Liver (tissue), 9 donors: ENCODE results near the gene PDCD2L. TPM values are rescaled to one million over a fixed set of nuclear protein-coding genes. Genes with fewer than 3 reads are reported as not detected.

Source experiments
- DNase-seq: peaks from one replicate; pipeline ENCODE4 v3.0.0-alpha.2; 2017; ENCODE audit warnings: low spot score
- H3K27ac ChIP-seq, 2 donors: one replicate each; pipeline ENCODE4 v1.7.0; 2013; ENCODE audit warnings: inconsistent platforms in 2 of 2, low read length in 2 of 2, control low read depth in 1 of 2, low read depth in 1 of 2, mild to moderate bottlenecking in 1 of 2
- H3K27me3 ChIP-seq, 4 donors: one replicate each; pipeline versions ENCODE4 v1.6.1 to v1.7.0; 2013; ENCODE audit warnings: low read length in 3 of 4, inconsistent platforms in 1 of 4, mild to moderate bottlenecking in 1 of 4, moderate library complexity in 1 of 4; ENCODE audit not compliant: control insufficient read depth in 4 of 4, insufficient read depth in 4 of 4
- H3K36me3 ChIP-seq, 4 donors: one replicate each; pipeline versions ENCODE4 v1.6.1 to v1.7.0; 2013; ENCODE audit warnings: low read length in 3 of 4, mild to moderate bottlenecking in 3 of 4, low read depth in 1 of 4, moderate library complexity in 1 of 4; ENCODE audit not compliant: control insufficient read depth in 4 of 4, insufficient read depth in 3 of 4
- H3K4me1 ChIP-seq, 4 donors: one replicate each; pipeline versions ENCODE4 v1.6.1 to v1.7.0; 2013; ENCODE audit warnings: low read length in 3 of 4, mild to moderate bottlenecking in 3 of 4, moderate library complexity in 1 of 4; ENCODE audit not compliant: control insufficient read depth in 4 of 4, insufficient read depth in 4 of 4
- H3K4me3 ChIP-seq, 3 donors: one replicate each; pipeline versions ENCODE4 v1.6.1 to v1.7.0; 2013; ENCODE audit warnings: low read length in 3 of 3, control low read depth in 1 of 3, low read depth in 1 of 3, mild to moderate bottlenecking in 1 of 3
- H3K9ac ChIP-seq, 2 donors: one replicate each; pipeline ENCODE4 v1.7.0; 2013; ENCODE audit warnings: low read length in 2 of 2, mild to moderate bottlenecking in 2 of 2, moderate library complexity in 2 of 2, control low read depth in 1 of 2, low read depth in 1 of 2
- H3K9me3 ChIP-seq, 4 donors: one replicate each; pipeline versions ENCODE4 v1.6.1 to v1.7.0; 2013; ENCODE audit warnings: low read length in 3 of 4; ENCODE audit not compliant: control insufficient read depth in 4 of 4
- EGR1 ChIP-seq, 2 donors: IDR thresholded peaks; 2 replicates each; pipeline ENCODE4 v1.6.1; 2016 to 2018; ENCODE audit warnings: antibody characterized with exemption in 2 of 2, low read depth in 2 of 2
- FOXA1 ChIP-seq: IDR thresholded peaks from 2 replicates; pipeline ENCODE4 v1.6.1; 2016; ENCODE audit warnings: antibody characterized with exemption
- GABPA ChIP-seq, 2 donors: IDR thresholded peaks in 1 of 2; conservative IDR thresholded peaks in 1 of 2; 2 replicates each; pipeline ENCODE4 v1.6.1; 2016; ENCODE audit warnings: antibody characterized with exemption in 2 of 2, mild to moderate bottlenecking in 1 of 2, moderate library complexity in 1 of 2
- HNF4A ChIP-seq, 2 donors: conservative IDR thresholded peaks; 2 replicates each; pipeline ENCODE4 v1.6.1; 2016; ENCODE audit warnings: antibody characterized with exemption in 2 of 2, mild to moderate bottlenecking in 2 of 2
- HNF4G ChIP-seq: IDR thresholded peaks from 2 replicates; pipeline ENCODE4 v1.6.1; 2016; ENCODE audit warnings: antibody characterized with exemption
- RAD21 ChIP-seq, 2 donors: IDR thresholded peaks; 2 replicates each; pipeline ENCODE4 v1.6.1; 2016; ENCODE audit warnings: antibody characterized with exemption in 2 of 2, mild to moderate bottlenecking in 2 of 2
- RXRA ChIP-seq, 2 donors: IDR thresholded peaks; 2 replicates each; pipeline ENCODE4 v1.6.1; 2017 to 2018; ENCODE audit warnings: antibody characterized with exemption in 2 of 2, mild to moderate bottlenecking in 1 of 2
- SP1 ChIP-seq: IDR thresholded peaks from 2 replicates; pipeline ENCODE4 v1.6.1; 2018; ENCODE audit warnings: antibody characterized with exemption, mild to moderate bottlenecking
- YY1 ChIP-seq: IDR thresholded peaks from 2 replicates; pipeline ENCODE4 v1.6.1; 2016; ENCODE audit warnings: antibody characterized with exemption, mild to moderate bottlenecking
- WGBS: extraction: QIAGEN DNeasy Blood & Tissue Kit; methylation state at CpG from one replicate; pipeline ENCODE4 v1.1.7; 2013; 5-methylcytosine and 5-hydroxymethylcytosine counted together
- polyA plus RNA-seq, 2 donors: library from polyadenylated mRNA; stranded (reverse) in 1 of 2; unstranded in 1 of 2; fragments of 200-250 nt in 1 of 2; fragments of >200 nt in 1 of 2; fragmentation: Nextera tagmentation in 1 of 2; extraction: Ambion mirVana in 1 of 2; gene quantifications; one replicate each; pipeline versions ENCODE4 v1.2.1 to v1.2.3, GENCODE V29; 2013 to 2015
- total RNA-seq, 2 donors: library from RNA; depleted of rRNA; stranded (reverse); fragments of >200 nt; gene quantifications; one replicate each; pipeline ENCODE4 v1.2.3, GENCODE V29; 2014
- TF ChIP-seq, protein P1 (sequence below): IDR thresholded peaks from 2 replicates; pipeline ENCODE4 v1.6.1; 2016; ENCODE audit warnings: antibody characterized with exemption, mild to moderate bottlenecking
- TF ChIP-seq, protein P2 (sequence below): IDR thresholded peaks from 2 replicates; pipeline ENCODE4 v1.6.1; 2016; ENCODE audit warnings: antibody characterized with exemption
- TF ChIP-seq, protein P3 (sequence below): IDR thresholded peaks from 2 replicates; pipeline ENCODE4 v1.6.1; 2016; ENCODE audit warnings: antibody characterized with exemption
- donor health status: healthy.
- donor health status: healthy.
- donor health status: healthy.
- donor health status: healthy.
- donor health status: healthy.

PDCD2L gene
- total and polyA plus RNA-seq, 4 donors, result 3.8 to 7.6 (median 5.1) TPM

DNA sequence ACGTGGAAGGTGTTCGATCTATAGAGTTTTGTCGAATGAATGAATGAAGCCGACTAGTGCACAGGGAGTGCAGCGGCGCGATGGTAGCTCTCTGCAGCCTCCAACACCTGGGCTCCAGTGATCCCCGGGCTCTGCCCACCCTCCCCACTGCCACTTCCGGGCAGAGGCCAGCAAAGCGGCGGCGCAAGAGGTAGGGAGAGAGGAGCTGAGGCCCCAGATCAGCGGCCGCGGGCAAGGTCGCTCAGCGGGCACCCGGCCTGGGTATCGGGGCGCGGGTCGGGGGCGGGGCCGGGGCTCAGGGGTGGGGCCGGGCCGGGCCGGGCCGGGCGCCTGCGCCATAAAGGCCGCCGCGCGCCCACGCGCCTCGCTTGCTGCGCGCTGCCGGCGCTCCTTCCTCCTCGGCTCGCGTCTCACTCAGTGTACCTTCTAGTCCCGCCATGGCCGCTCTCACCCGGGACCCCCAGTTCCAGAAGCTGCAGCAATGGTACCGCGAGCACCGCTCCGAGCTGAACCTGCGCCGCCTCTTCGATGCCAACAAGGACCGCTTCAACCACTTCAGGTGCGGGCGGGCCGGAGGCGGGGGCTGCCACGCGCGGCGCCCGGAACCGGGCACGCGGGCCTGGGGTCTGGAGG is 39.3 kb upstream of the PDCD2L start, which contains the start of gene GPI:
GPI (plus strand) TSS at position 367 of the 633 bp plus-strand sequence; CDS start at position 438, 71 bp downstream.
- Histone ChIP-seq H3K9me3 (no peaks in the 10 kb centered on the region), H3K27ac (peak within 1 kb of the TSS; percentile 73 to 81), H3K9ac (peak within 1 kb of the TSS; percentile 46 to 95), H3K36me3 (peaks cover 2 to 13% (median 9%) of the 10 kb centered on the region in 4 donors), H3K4me1 (peaks cover 11 to 42% (median 23%) of the 10 kb centered on the region in 4 donors), H3K27me3 (no peaks in the 10 kb centered on the region), H3K4me3 (peak within 1 kb of the TSS; percentile 75 to 90 (median 85))
- DNase-seq, result peak; percentile 48
- TF ChIP-seq SP1, result no peak
- no peak for TF ChIP-seq RAD21 (IDR thresholded peaks at IDR 0.05)
- under 1% methylated on average over 67 of the region's 67 CpGs for WGBS

DNA sequence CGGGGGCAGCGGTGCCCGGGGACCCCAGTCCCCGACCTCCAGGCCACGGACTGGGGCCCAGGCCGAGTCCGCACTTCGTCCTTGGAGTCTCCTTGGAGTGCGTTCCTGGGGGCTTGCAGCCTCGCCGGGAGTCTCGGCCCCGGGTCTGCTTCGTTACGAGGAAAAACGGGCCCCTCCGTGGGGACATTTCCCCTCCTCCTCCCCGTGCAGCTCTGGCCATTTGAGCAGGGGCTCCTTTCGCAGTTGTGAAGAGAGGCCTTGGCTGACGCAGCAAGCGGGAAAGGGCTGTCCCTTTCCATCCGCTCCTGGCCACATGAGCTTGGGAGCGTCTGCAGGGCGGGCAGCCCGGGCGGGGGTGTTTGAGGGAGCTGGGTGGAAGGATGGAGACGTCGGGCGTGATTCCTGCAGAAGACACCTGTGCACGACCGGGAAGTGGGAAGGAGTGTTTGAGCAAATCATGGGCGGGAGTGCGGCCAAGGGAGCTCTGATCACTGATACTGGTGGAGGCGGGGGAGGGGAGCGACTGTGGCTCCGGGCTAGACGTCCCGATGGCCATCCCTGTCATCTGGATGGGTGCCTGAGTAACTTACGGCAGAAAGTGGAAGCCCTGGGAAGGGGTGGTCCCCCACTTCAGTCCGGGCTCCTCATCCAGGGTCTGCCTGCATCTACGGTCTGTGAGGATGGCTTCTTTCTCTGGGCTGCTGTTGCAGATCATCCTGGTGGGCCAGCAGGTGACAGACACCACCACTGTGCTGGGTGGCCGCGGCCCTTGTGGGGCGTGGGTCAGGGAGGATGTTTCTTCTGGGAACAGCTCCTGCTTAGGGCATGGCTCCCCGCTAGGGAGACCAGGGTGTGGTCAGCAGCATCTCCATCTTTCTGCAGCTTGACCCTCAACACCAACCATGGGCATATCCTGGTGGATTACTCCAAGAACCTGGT is 38.5 kb upstream of the PDCD2L start:
- Histone ChIP-seq H3K27ac (peak overlapping the region; percentile 73 to 81), H3K4me1 (peaks cover 11 to 44% (median 24%) of the 10 kb centered on the region in 4 donors), H3K36me3 (peaks cover 2 to 13% (median 9%) of the 10 kb centered on the region in 4 donors), H3K9ac (peak overlapping the region; percentile 46 to 95), H3K4me3 (peak overlapping the region; percentile 75 to 90 (median 85)), H3K27me3 (no peaks in the 10 kb centered on the region), H3K9me3 (no peaks in the 10 kb centered on the region)
- 9% methylated on average over 45 of the region's 45 CpGs for WGBS
- no peak for DNase-seq
- TF ChIP-seq, protein P1, sequence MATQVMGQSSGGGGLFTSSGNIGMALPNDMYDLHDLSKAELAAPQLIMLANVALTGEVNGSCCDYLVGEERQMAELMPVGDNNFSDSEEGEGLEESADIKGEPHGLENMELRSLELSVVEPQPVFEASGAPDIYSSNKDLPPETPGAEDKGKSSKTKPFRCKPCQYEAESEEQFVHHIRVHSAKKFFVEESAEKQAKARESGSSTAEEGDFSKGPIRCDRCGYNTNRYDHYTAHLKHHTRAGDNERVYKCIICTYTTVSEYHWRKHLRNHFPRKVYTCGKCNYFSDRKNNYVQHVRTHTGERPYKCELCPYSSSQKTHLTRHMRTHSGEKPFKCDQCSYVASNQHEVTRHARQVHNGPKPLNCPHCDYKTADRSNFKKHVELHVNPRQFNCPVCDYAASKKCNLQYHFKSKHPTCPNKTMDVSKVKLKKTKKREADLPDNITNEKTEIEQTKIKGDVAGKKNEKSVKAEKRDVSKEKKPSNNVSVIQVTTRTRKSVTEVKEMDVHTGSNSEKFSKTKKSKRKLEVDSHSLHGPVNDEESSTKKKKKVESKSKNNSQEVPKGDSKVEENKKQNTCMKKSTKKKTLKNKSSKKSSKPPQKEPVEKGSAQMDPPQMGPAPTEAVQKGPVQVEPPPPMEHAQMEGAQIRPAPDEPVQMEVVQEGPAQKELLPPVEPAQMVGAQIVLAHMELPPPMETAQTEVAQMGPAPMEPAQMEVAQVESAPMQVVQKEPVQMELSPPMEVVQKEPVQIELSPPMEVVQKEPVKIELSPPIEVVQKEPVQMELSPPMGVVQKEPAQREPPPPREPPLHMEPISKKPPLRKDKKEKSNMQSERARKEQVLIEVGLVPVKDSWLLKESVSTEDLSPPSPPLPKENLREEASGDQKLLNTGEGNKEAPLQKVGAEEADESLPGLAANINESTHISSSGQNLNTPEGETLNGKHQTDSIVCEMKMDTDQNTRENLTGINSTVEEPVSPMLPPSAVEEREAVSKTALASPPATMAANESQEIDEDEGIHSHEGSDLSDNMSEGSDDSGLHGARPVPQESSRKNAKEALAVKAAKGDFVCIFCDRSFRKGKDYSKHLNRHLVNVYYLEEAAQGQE, result peak; percentile 41
- TF ChIP-seq HNF4A (conservative IDR thresholded peaks at IDR 0.05), result no peak
- TF ChIP-seq HNF4G, result no peak

DNA sequence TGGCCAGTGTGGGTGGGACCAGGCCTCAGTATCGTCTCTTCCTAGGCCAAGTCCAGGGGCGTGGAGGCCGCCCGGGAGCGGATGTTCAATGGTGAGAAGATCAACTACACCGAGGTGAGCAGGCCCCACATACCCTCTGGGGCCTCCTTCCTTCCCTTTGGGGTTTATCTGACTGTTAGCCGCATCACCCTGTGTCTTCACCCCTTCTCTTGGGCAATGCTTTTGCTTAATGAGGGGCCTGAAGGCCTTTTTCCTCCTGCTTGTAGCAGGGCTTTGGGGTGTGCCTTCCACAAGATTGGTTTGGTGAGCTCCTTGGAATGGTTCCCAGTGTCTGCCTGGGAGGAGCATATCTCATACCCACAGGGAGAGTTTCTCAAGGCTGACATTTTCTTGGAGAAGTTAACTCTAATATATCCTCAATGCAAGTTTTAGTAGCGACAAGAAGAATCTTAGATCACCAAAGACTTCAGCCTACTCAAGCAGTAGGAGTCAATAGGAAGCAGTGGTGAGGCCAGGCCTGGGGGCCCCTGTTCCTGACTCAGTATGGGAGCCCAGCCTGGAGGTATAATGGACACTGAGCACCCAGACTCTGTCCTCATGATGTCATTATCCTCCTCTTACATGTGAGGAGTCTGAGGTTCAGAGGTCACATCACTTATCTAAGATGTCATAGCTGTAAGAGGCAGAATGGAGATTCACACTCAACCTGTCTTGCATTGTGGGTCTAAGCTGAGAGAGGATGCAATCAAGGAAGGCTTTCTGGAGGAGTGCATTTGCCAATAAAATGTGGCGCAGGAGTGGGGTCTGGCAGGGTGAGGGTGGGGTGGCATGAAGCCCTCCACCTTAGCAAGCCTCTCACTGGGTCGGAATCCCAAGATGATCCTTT is 37.2 kb upstream of the PDCD2L start:
- Histone ChIP-seq H3K4me1 (peaks cover 11 to 46% (median 27%) of the 10 kb centered on the region in 4 donors), H3K27ac (peak overlapping the region; percentile 35 to 81), H3K9me3 (no peaks in the 10 kb centered on the region), H3K27me3 (no peaks in the 10 kb centered on the region), H3K9ac (no peak overlapping the region), H3K4me3 (no peak overlapping the region), H3K36me3 (peaks cover 2 to 15% (median 12%) of the 10 kb centered on the region in 4 donors)
- no peak for DNase-seq
- WGBS, result 86% methylated on average over 10 of the region's 10 CpGs
- TF ChIP-seq HNF4G (no peak), GABPA (IDR thresholded peaks at IDR 0.05 in 1 of 2, conservative IDR thresholded peaks at IDR 0.05 in 1 of 2) (no peak), RAD21 (IDR thresholded peaks at IDR 0.05) (no peak), FOXA1 (no peak), SP1 (no peak), EGR1 (IDR thresholded peaks at IDR 0.05; ENCODE audit: low read depth in 2 of 2) (no peak), YY1 (no peak), RXRA (IDR thresholded peaks at IDR 0.05) (no peak)
- TF ChIP-seq, protein P1, result no peak
- TF ChIP-seq, protein P2, sequence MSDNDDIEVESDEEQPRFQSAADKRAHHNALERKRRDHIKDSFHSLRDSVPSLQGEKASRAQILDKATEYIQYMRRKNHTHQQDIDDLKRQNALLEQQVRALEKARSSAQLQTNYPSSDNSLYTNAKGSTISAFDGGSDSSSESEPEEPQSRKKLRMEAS, result no peak
- TF ChIP-seq, protein P3, sequence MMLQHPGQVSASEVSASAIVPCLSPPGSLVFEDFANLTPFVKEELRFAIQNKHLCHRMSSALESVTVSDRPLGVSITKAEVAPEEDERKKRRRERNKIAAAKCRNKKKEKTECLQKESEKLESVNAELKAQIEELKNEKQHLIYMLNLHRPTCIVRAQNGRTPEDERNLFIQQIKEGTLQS, result no peak
